GM19372 (cell line): ENCODE data around the gene FOXO1.

Source experiments
- ATAC-seq: cut with Tn5 transposase; IDR thresholded peaks from one replicate; pipeline ENCODE4 v1.9.1; 2021; ENCODE audit warnings: mild to moderate bottlenecking, low read depth, moderate library complexity; ENCODE audit not compliant: unreplicated experiment

The FOXO1 gene

DNA sequence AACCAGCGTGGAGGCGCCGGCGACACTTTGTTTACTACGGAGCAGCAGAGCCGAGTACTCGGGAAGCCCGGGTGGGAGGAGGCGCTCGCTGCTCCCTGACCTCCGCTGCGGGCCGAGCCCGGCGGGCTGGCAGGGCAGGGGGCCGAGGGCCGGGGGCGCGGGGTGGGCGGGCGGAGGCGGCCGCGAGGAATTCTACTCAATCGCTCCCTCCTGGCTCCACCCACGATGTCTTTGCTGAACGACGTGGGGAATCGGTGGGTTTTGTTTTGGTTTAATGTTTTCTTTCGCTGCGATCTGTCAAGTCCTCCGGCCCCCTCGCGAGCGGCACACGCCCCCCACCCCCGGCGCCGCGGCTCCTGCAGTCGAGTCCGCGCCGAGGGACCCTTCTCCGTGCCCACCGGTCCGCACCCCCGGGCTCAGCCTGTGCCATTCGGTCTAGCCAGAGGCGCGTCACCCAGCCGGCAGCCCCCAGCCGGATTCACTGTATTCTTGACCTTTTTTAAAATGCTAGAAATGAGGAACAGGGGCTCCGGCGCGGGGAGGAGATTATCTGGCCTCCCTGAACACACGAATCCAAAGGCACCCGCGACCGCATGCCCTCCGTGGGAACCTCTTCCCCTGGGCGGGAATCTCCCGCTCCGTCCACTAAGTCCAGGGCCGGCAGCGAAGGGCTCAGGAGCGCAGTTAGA lies 636 bp upstream of the FOXO1 start:
- peak; percentile 16 for ATAC-seq

- peak; percentile 1 for ATAC-seq
Observed at GRCh38 chr13:40665126-40666044, 1.1 kb downstream of the FOXO1 start.

DNA sequence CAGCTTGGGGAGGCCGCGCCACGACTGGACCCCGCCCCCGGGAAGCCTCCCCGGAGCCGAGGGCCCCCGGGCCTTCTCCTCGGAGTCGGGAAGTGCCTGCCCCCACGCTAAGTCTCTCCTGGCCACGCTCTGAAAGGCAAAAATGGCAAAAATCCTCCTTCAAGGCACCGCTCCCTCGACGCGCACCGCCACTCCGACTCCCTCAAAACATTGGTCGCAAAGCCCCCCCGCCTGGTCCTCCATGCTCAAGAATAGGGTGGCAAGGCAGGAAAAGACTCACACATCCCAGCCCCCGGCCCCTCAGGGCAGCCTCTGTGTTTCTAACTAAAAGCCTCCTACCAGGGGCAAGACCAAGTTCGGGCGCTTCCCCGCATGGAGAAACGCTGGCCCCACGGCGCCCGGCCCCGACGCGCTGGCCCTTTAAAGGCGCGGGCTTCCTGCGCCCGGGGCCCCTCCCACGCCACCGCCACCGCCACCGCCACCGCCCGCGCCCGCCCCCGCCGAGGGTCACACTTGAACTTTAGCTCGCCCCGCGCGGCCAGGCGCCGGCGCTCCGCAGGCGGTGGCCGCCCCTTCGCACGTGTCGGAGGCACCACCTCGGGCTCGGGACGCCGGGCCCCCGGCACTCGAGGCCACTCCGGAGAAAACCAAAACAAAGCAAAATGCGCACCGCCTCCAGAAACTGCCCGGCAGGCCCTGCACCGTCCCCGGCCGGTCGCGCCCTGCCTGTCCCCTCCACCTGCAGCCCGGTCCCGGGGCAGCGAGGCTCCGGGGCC lies 1.9 kb downstream of the FOXO1 start:
- no peak for ATAC-seq

GRCh38 chr13:40664100-40664349 lies 2.4 kb downstream of the FOXO1 start:
- peak; percentile 15 for ATAC-seq

GRCh38 chr13:40662866-40663265 lies 3.6 kb downstream of the FOXO1 start:
- no peak for ATAC-seq

GRCh38 chr13:40661875-40662665 lies 4.4 kb downstream of the FOXO1 start:
- ATAC-seq = no peak

GRCh38 chr13:40660692-40661091 lies 5.7 kb downstream of the FOXO1 start:
- no peak for ATAC-seq

DNA sequence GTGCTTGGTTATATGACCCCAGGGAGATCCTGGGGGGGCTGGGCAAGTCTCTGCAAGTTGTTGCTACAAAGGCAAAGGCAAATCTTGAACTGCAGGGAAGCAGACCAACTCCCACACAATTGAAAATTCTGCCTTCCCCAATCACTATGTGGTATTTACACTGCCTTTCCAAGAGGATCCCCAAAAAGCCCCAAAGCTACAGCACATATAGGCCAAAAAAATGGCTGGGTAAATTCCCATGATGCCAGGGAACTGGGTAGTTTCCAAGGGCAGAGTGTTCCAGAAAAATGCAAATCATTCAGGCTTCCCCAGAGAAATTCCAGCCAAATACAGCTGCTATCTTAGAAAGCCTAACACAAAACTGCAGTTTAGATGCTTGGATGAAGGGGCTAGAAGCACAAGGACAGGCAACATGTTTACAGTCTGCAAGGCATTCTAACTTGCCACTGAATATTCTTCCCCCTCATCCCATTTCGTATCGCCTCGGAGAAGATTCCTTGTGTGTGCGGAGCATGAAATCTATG lies 6.2 kb downstream of the FOXO1 start:
- no peak for ATAC-seq

DNA sequence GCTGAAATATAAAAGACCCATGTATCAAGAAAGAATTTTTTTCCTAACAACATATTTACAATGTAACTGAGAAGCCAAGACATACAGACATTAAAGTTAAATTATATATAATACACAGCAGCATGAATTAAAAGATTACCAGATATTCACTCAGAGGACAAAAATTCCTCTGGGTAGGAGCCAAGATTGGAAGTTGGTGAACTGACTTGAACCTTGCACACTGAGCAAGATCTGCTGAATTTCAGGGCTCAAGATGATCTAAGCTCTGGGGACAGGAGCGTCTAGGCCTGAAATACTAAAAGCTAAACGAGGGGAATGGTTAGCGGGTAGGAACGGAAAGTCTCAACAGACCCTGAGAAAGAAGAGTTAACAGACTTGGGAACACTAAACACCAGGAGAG lies 8.5 kb downstream of the FOXO1 start:
- ATAC-seq = no peak

DNA sequence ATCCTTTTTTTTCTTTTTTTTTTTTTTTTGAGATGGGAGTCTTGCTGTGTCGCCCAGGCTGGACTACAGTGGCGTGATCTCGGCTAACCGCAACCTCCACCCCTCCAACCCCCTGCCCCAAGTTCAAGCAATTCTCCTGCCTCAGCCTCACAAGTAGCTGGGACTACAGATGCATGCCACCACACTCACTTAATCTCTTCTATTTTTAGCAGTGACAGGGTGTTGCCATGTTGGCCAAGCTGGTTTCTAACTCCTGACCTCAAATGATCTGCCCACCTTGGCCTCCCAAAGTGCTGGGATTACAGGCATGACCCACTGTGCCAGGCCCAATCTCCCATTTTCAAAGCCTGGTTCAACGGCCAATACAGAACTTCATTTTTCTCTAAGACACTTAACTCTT lies 9.1 kb downstream of the FOXO1 start:
- ATAC-seq = no peak

- ATAC-seq = no peak
Observed at GRCh38 chr13:40656358-40656757, 10.1 kb downstream of the FOXO1 start.

DNA sequence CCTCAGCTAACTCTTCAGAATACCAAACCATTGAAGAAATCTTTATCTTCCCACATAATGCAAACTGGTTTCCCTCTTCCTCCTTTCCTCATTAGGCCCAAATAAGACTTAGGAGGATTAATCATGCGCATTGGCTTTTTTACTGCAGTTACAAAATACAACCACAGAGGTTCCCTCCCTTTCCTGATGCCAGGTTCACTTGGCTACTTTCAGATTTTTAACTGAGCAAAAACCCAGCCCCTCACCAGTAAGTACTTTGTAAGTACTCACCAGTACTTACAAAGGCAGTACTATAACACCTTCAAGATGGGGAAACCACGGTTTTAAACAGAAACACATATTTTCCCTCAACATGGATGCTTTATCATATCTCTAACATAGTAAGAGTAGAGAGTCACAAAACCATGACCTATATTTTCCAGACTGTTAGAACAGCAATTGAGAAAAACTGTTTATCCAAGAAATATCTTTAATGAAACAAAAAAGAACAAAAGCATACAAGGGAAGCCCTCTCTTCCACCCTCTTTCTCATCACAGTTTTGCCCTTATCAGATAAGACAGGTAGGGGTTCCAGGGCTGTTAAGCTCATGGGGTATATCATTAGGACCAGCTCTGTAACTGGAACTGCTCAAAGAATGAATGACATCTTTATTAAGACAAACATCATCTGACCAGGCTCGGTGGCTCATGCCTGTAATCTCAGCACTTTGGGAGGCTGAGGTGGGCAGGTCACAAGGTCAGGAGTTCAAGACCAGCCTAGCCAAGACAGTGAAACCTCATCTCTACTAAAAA lies 12.7 kb downstream of the FOXO1 start:
- no peak for ATAC-seq

- ATAC-seq = no peak
Observed at GRCh38 chr13:40652588-40652940, 13.9 kb downstream of the FOXO1 start.

DNA sequence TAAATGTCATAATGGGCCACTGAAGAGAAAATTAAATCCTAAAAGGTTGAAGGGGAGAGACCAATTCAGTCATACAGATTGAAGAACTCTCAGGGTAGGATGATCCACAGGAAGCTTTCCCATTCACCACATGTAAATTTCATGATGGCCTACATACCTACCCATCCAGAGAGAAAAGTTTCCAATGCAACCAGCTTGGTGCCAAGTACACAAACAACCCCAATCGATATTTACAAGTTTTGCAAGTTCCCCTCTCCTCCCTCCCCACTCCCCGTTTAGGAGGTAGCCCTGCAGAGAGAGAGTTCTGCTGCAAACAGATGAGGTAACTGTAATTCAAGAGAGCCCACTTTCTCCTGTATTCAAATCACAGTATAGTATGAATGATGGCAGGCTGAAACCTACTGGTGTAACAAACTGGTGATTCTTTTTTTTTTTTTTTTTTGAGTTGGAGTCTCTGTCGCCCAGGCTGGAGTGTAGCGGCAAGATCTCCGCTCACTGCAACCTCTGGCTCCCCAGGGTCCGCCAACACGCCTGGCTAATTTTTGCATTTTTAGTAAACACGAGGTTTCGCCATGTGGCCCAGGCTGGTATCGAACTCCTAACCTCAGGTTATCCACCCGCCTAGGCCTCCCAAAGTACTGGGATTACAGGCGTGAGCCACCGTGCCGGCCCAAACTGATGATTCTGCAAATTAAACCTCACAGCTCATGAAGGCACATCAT lies 14.4 kb downstream of the FOXO1 start:
- ATAC-seq = no peak

DNA sequence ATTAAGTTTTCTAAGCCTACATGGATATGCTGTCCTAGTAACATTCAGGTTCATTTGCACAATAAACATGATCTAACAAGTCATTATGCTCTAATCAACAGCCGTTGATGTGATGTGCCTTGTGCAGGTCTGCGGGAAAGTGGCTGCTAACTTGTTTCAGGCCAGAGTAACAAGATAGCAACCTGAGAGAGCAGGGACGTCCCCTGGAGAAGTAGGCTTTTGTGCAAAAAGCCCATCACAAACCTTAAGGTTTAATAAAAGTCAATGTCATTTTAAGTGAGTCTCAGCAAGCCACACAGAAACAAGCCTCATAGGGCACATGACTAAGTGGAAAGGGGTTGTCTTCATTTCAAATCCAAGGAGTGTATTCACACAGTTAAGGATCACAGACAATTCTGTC lies 17.6 kb downstream of the FOXO1 start:
- ATAC-seq = no peak

- no peak for ATAC-seq
Observed at GRCh38 chr13:40648040-40648439, 18.4 kb downstream of the FOXO1 start.

GRCh38 chr13:40644838-40645604 lies 21.4 kb downstream of the FOXO1 start:
- no peak for ATAC-seq

- ATAC-seq = no peak
Observed at GRCh38 chr13:40640845-40641458, 25.5 kb downstream of the FOXO1 start.
